CD14-positive monocyte (primary cell): ENCODE results near the gene COL24A1. TPM values are rescaled to one million over a fixed set of nuclear protein-coding genes. Genes with fewer than 3 reads are reported as not detected.

Source experiments
- DNase-seq, 3 donors: peaks; one replicate each; pipeline ENCODE4 v3.0.0-alpha.2; 2011 to 2022
- H2AFZ ChIP-seq: 2 replicates; pipeline ENCODE4 v1.6.0; 2012; ENCODE audit warnings: mild to moderate bottlenecking, low read depth, low read length, inconsistent platforms; ENCODE audit not compliant: insufficient read depth, poor library complexity, severe bottlenecking
- H3K27ac ChIP-seq, 2 donors: 1 replicate in 1 of 2; 2 replicates in 1 of 2; pipeline ENCODE4 v1.5.1; 2012 to 2013; ENCODE audit warnings: low read length in 2 of 2, control low read depth in 1 of 2, inconsistent platforms in 1 of 2, low read depth in 1 of 2, mild to moderate bottlenecking in 1 of 2
- H3K27me3 ChIP-seq, 2 donors: one replicate each; pipeline versions ENCODE4 v1.6.0 to v1.6.1; 2011 to 2013; ENCODE audit warnings: low read length in 2 of 2; ENCODE audit not compliant: control insufficient read depth in 2 of 2, insufficient read depth in 2 of 2
- H3K36me3 ChIP-seq, 2 donors: replicated peaks in 1 of 2; 1 replicate in 1 of 2; 2 replicates in 1 of 2; pipeline versions ENCODE4 v1.5.1 to v1.6.1; 2012 to 2013; ENCODE audit warnings: low read length in 2 of 2, control low read depth in 1 of 2, inconsistent platforms in 1 of 2, mild to moderate bottlenecking in 1 of 2; ENCODE audit not compliant: insufficient read depth in 2 of 2, control insufficient read depth in 1 of 2
- H3K4me1 ChIP-seq, 2 donors: 1 replicate in 1 of 2; 2 replicates in 1 of 2; pipeline versions ENCODE4 v1.5.1 to v1.6.1; 2012 to 2013; ENCODE audit warnings: low read length in 2 of 2, control low read depth in 1 of 2, inconsistent platforms in 1 of 2, mild to moderate bottlenecking in 1 of 2, moderate library complexity in 1 of 2; ENCODE audit not compliant: insufficient read depth in 2 of 2, control insufficient read depth in 1 of 2
- H3K4me2 ChIP-seq: replicated peaks from 2 replicates; pipeline ENCODE3; 2012; ENCODE audit warnings: low read length, moderate library complexity, mild to moderate bottlenecking; ENCODE audit not compliant: poor library complexity, severe bottlenecking; ENCODE audit errors: extremely low read depth
- H3K4me3 ChIP-seq, 3 experiments: fragments of 200-600 bp in 1 of 3; sonication (generic) in 1 of 3; replicated peaks in 1 of 3; 1 replicate in 2 of 3; 2 replicates in 1 of 3; pipeline ENCODE4 v1.5.1; 2011 to 2013; ENCODE audit warnings: low read length in 3 of 3, mild to moderate bottlenecking in 3 of 3, control low read depth in 2 of 3, low read depth in 2 of 3, inconsistent platforms in 1 of 3, moderate library complexity in 1 of 3
- H3K79me2 ChIP-seq: 2 replicates; pipeline ENCODE4 v1.6.0; 2012; ENCODE audit warnings: mild to moderate bottlenecking, control low read depth, inconsistent platforms, low read length, moderate library complexity; ENCODE audit not compliant: insufficient read depth
- H3K9ac ChIP-seq: 2 replicates; pipeline ENCODE4 v1.6.0; 2017; ENCODE audit warnings: low read length, mild to moderate bottlenecking; ENCODE audit not compliant: insufficient read depth, poor library complexity, severe bottlenecking
- H3K9me3 ChIP-seq, 2 donors: replicated peaks in 1 of 2; 1 replicate in 1 of 2; 2 replicates in 1 of 2; pipeline versions ENCODE4 v1.5.1 to v1.6.1; 2012 to 2013; ENCODE audit warnings: low read length in 2 of 2, control low read depth in 1 of 2; ENCODE audit not compliant: control insufficient read depth in 1 of 2, insufficient read depth in 1 of 2
- H4K20me1 ChIP-seq: 2 replicates; pipeline ENCODE4 v1.6.0; 2012; ENCODE audit warnings: mild to moderate bottlenecking, low read length, control low read depth, moderate library complexity; ENCODE audit not compliant: insufficient read depth
- H3K27ac Mint-ChIP-seq, 7 donors: one replicate each; pipeline ENCODE4 v1.8.0; 2020; ENCODE audit warnings: mild to moderate bottlenecking in 7 of 7, mixed read lengths in 7 of 7, moderate library complexity in 6 of 7, inconsistent platforms in 2 of 7
- H3K27me3 Mint-ChIP-seq, 3 donors: one replicate each; pipeline ENCODE4 v1.8.0; 2021 to 2022; ENCODE audit warnings: low read depth in 3 of 3, mild to moderate bottlenecking in 3 of 3, mixed read lengths in 3 of 3, moderate library complexity in 3 of 3, inconsistent platforms in 1 of 3
- H3K36me3 Mint-ChIP-seq, 2 donors: one replicate each; pipeline ENCODE4 v1.8.0; 2020; ENCODE audit warnings: mixed read lengths in 2 of 2, inconsistent platforms in 1 of 2, mild to moderate bottlenecking in 1 of 2
- H3K4me1 Mint-ChIP-seq: one replicate; pipeline ENCODE4 v1.8.0; 2020; ENCODE audit warnings: mild to moderate bottlenecking, mixed read lengths
- H3K4me3 Mint-ChIP-seq, 2 donors: one replicate each; pipeline ENCODE4 v1.8.0; 2020; ENCODE audit warnings: mild to moderate bottlenecking in 2 of 2, mixed read lengths in 2 of 2, moderate library complexity in 1 of 2
- H3K9me3 Mint-ChIP-seq, 7 donors: one replicate each; pipeline ENCODE4 v1.8.0; 2020 to 2022; ENCODE audit warnings: mixed read lengths in 7 of 7, mild to moderate bottlenecking in 6 of 7, moderate library complexity in 6 of 7, inconsistent platforms in 2 of 7
- WGBS: methylation state at CpG from one replicate; pipeline ENCODE4 v1.1.5; 2013; ENCODE audit warnings: missing lambda C conversion rate; ENCODE audit not compliant: insufficient coverage; 5-methylcytosine and 5-hydroxymethylcytosine counted together
- intact Hi-C, 2 donors: fragments of 100-400 bp; cut with micrococcal nuclease; formaldehyde crosslinking; loops; one replicate each; pipeline versions ENCODE4 v1.15.0 to v1.15.1; 2023
- polyA plus RNA-seq, 3 donors: library from polyadenylated mRNA; depleted of rRNA in 1 of 3; unstranded in 2 of 3; stranded (reverse) in 1 of 3; fragments of 300-500 nt in 2 of 3; fragments of >200 nt in 1 of 3; fragmentation: Illumina TruSeq in 2 of 3; gene quantifications; 1 replicate in 2 of 3; 2 replicates in 1 of 3; pipeline ENCODE4 v1.2.3, GENCODE V29; 2012 to 2021
- TF ChIP-seq, protein P1 (sequence below): fragments of 200-600 bp; IDR thresholded peaks from one replicate; pipeline ENCODE4 v1.8.0; 2022; ENCODE audit warnings: antibody characterized with exemption, mild to moderate bottlenecking

Gene COL24A1
- polyA plus RNA-seq, 3 donors, result 0.05 to 0.13 TPM; not detected in 1

DNA sequence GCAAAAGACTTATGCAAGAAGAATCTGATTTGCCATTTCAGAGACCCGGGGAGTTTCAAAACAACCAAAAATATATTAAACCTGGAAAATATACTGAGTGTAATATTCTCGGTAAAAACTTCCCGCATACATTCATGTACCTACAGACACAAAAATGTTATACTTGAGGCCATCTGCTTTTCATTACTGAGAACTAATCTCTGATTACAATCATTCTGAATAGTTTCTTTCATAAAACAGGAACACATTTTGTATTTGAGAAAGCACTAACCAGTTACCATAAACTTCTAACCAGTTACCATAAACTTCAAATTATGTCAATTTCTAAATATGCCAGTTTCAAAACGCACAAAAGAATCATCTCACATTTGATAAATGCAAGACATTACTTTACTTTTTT lies 456.1 kb downstream of the COL24A1 start:
- H3K27me3 ChIP-seq, result no peaks in the 10 kb centered on the region
- peaks cover 41 to 77% of the 10 kb centered on the region in 2 donors for H3K36me3 ChIP-seq
- peaks cover 4% of the 10 kb centered on the region for H3K79me2 ChIP-seq
- peaks cover 53% of the 10 kb centered on the region in 2 donors for H3K36me3 Mint-ChIP-seq
- no peak for DNase-seq
- TF ChIP-seq, protein P1, sequence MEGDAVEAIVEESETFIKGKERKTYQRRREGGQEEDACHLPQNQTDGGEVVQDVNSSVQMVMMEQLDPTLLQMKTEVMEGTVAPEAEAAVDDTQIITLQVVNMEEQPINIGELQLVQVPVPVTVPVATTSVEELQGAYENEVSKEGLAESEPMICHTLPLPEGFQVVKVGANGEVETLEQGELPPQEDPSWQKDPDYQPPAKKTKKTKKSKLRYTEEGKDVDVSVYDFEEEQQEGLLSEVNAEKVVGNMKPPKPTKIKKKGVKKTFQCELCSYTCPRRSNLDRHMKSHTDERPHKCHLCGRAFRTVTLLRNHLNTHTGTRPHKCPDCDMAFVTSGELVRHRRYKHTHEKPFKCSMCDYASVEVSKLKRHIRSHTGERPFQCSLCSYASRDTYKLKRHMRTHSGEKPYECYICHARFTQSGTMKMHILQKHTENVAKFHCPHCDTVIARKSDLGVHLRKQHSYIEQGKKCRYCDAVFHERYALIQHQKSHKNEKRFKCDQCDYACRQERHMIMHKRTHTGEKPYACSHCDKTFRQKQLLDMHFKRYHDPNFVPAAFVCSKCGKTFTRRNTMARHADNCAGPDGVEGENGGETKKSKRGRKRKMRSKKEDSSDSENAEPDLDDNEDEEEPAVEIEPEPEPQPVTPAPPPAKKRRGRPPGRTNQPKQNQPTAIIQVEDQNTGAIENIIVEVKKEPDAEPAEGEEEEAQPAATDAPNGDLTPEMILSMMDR, result no peak
- H3K27ac ChIP-seq, result no peak overlapping the region
- no peak overlapping the region for H3K4me3 ChIP-seq
- peaks cover 6% of the 10 kb centered on the region for H3K4me1 Mint-ChIP-seq
- H3K27me3 Mint-ChIP-seq, result no peaks in the 10 kb centered on the region
- no peak overlapping the region for H2AFZ ChIP-seq
- H3K27ac Mint-ChIP-seq, result no peak overlapping the region
- intact Hi-C loops, result no loop called here
- H3K9ac ChIP-seq, result no peak overlapping the region
- H3K4me2 ChIP-seq, result no peak overlapping the region
- H3K4me3 Mint-ChIP-seq, result no peak overlapping the region
- peaks cover 0 to 3% (median 2%) of the 10 kb centered on the region in 7 donors for H3K9me3 Mint-ChIP-seq
- WGBS, result no CpG with 5 or more reads among the region's 4 CpGs
- no peaks in the 10 kb centered on the region for H4K20me1 ChIP-seq
- H3K9me3 ChIP-seq, result no peaks in the 10 kb centered on the region
- no peaks in the 10 kb centered on the region for H3K4me1 ChIP-seq

- H3K27ac Mint-ChIP-seq, result no peak overlapping the region
- Histone ChIP-seq H3K79me2 (no peaks in the 10 kb centered on the region), H2AFZ (no peak overlapping the region), H3K4me1 (no peaks in the 10 kb centered on the region), H3K4me2 (no peak overlapping the region), H3K9ac (no peak overlapping the region), H3K36me3 (peaks cover 32 to 53% of the 10 kb centered on the region in 2 donors), H3K27ac (no peak overlapping the region), H4K20me1 (no peaks in the 10 kb centered on the region), H3K27me3 (no peaks in the 10 kb centered on the region), H3K4me3 (no peak overlapping the region), H3K9me3 (no peaks in the 10 kb centered on the region)
- peaks cover 49 to 63% of the 10 kb centered on the region in 2 donors for H3K36me3 Mint-ChIP-seq
- no peaks in the 10 kb centered on the region for H3K27me3 Mint-ChIP-seq
- H3K9me3 Mint-ChIP-seq, result peaks cover 0 to 3% (median 2%) of the 10 kb centered on the region in 7 donors
- no peak overlapping the region for H3K4me3 Mint-ChIP-seq
- TF ChIP-seq, protein P1, result no peak
- no peak for DNase-seq
- no peaks in the 10 kb centered on the region for H3K4me1 Mint-ChIP-seq
- intact Hi-C loops, result no loop called here
Measured at GRCh38 chr1:85697895-85698294, 458.7 kb downstream of the COL24A1 start.
